Measurements from ENCODE around the gene GRID1. TPM values are rescaled to one million over a fixed set of nuclear protein-coding genes. Genes with fewer than 3 reads are reported as not detected.

GRID1 gene
- total RNA-seq, 1 experiment from 2014 or later: not detected

DNA sequence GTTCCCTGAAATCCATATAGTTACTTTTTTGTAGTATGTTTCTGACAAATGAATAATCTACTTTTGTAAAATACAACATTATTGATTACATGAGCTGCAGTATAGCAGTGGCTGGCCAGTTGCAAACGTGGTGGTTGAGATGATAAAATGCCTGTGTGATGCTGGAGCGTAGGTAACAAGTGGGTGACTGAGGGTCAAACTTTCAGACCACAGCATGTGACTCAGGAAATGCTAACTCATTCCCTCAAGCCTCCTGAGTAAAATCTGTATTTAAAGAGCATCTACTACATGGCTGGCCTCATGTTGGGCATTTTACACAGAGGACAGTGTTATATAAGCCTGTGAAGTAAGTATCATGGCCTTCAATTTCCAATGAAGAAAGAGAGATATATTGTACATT lies 585.2 kb downstream of the GRID1 start:
- CTCF ChIA-PET: no interaction called here
- intact Hi-C loops (cut with micrococcal nuclease; ENCODE audit: unreplicated experiment): no loop called here
- H3K4me3 Mint-ChIP-seq (ENCODE audit: low read depth, unreplicated experiment): no peak overlapping the region
- no peak for TF ChIP-seq CTCF (IDR thresholded peaks at IDR 0.05; ENCODE audit: unreplicated experiment)
- no peaks in the 10 kb centered on the region for H3K27me3 Mint-ChIP-seq (ENCODE audit: unreplicated experiment)
- H3K9me3 Mint-ChIP-seq (ENCODE audit: low read depth, unreplicated experiment): no peaks in the 10 kb centered on the region
- no peaks in the 10 kb centered on the region for H3K36me3 Mint-ChIP-seq (ENCODE audit: insufficient read depth, unreplicated experiment)
- no peak overlapping the region for H3K27ac Mint-ChIP-seq (ENCODE audit: unreplicated experiment)
- DNase-seq: no peak
- no TSS peak for BruUV-seq (replicated peaks)
- no peaks in the 10 kb centered on the region for H3K4me1 Mint-ChIP-seq (ENCODE audit: low read depth, unreplicated experiment)

DNA sequence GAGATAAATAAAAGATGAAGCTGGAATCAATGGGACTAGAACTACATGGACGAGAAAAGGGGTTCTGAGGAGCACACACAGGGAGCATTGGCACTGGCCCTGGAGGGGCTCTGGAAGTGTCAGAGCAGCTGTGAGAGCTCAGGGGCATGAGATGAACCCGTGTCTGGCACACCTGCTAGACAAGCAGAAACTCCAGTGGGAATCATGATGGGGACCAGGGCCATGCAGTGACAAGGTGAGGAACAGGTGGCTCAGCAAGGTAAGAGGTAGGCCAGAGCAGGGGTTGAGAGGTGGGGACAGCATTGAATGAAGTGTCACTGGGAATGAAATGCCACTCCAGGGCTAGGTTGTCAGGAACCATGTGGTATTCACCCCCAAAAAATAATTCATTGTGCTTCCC lies 588.5 kb downstream of the GRID1 start:
- no peaks in the 10 kb centered on the region for H3K4me1 Mint-ChIP-seq (ENCODE audit: low read depth, unreplicated experiment)
- H3K27ac Mint-ChIP-seq (ENCODE audit: unreplicated experiment): no peak overlapping the region
- H3K27me3 Mint-ChIP-seq (ENCODE audit: unreplicated experiment): no peaks in the 10 kb centered on the region
- H3K36me3 Mint-ChIP-seq (ENCODE audit: insufficient read depth, unreplicated experiment): no peaks in the 10 kb centered on the region
- CTCF ChIA-PET: no interaction called here
- DNase-seq: no peak
- no peak for TF ChIP-seq CTCF (IDR thresholded peaks at IDR 0.05; ENCODE audit: unreplicated experiment)
- H3K4me3 Mint-ChIP-seq (ENCODE audit: low read depth, unreplicated experiment): no peak overlapping the region
- H3K9me3 Mint-ChIP-seq (ENCODE audit: low read depth, unreplicated experiment): no peaks in the 10 kb centered on the region
- BruUV-seq (replicated peaks): no TSS peak
- intact Hi-C loops (cut with micrococcal nuclease; ENCODE audit: unreplicated experiment): no loop called here

- no peaks in the 10 kb centered on the region for H3K27me3 Mint-ChIP-seq (ENCODE audit: unreplicated experiment)
- no peaks in the 10 kb centered on the region for H3K4me1 Mint-ChIP-seq (ENCODE audit: low read depth, unreplicated experiment)
- CTCF ChIA-PET: no interaction called here
- no peak for TF ChIP-seq CTCF (IDR thresholded peaks at IDR 0.05; ENCODE audit: unreplicated experiment)
- no peaks in the 10 kb centered on the region for H3K9me3 Mint-ChIP-seq (ENCODE audit: low read depth, unreplicated experiment)
- no peaks in the 10 kb centered on the region for H3K36me3 Mint-ChIP-seq (ENCODE audit: insufficient read depth, unreplicated experiment)
- intact Hi-C loops (cut with micrococcal nuclease; ENCODE audit: unreplicated experiment): no loop called here
- no peak for DNase-seq
- no peak overlapping the region for H3K4me3 Mint-ChIP-seq (ENCODE audit: low read depth, unreplicated experiment)
- no TSS peak for BruUV-seq (replicated peaks)
- H3K27ac Mint-ChIP-seq (ENCODE audit: unreplicated experiment): no peak overlapping the region
Observed at GRCh38 chr10:85767891-85768290, 598.7 kb downstream of the GRID1 start.

DNA sequence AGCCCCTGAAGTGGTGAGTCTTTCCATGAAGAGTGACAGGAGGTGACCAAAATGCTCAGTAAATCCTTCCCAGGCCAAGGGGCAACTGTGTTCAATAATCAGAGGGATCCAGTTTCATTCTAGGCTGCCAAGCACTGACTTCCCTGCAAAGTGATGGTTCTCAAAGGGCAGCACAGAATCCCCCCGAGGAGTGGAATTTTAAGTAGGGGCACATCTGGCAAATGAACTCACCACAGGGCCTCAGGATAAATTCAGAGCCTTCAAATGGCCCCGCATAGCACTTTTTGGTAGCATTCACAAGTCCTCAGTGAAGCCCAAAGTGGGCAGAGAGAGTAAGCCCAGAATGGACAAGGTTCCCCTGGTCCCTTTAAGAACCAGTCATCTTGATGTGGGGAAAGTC lies 602.5 kb downstream of the GRID1 start:
- BruUV-seq (replicated peaks): no TSS peak
- no peaks in the 10 kb centered on the region for H3K36me3 Mint-ChIP-seq (ENCODE audit: insufficient read depth, unreplicated experiment)
- intact Hi-C loops (cut with micrococcal nuclease; ENCODE audit: unreplicated experiment): no loop called here
- no peak overlapping the region for H3K4me3 Mint-ChIP-seq (ENCODE audit: low read depth, unreplicated experiment)
- no peaks in the 10 kb centered on the region for H3K9me3 Mint-ChIP-seq (ENCODE audit: low read depth, unreplicated experiment)
- CTCF ChIA-PET: no interaction called here
- no peaks in the 10 kb centered on the region for H3K4me1 Mint-ChIP-seq (ENCODE audit: low read depth, unreplicated experiment)
- no peak for DNase-seq
- H3K27ac Mint-ChIP-seq (ENCODE audit: unreplicated experiment): no peak overlapping the region
- TF ChIP-seq CTCF (IDR thresholded peaks at IDR 0.05; ENCODE audit: unreplicated experiment): no peak
- H3K27me3 Mint-ChIP-seq (ENCODE audit: unreplicated experiment): no peaks in the 10 kb centered on the region
